GM12892 (cell line): ENCODE data around the gene TIMM9.

Experiments used
- POLR2A ChIP-seq: IDR thresholded peaks from 2 replicates; pipeline ENCODE4 v1.6.1; 2011; ENCODE audit warnings: low read depth, low read length, control low read depth
- POLR2AphosphoS5 ChIP-seq: IDR thresholded peaks from 2 replicates; pipeline ENCODE4 v1.6.1; 2011; ENCODE audit warnings: low read depth, low read length, control low read depth
- TAF1 ChIP-seq: IDR thresholded peaks from 2 replicates; pipeline ENCODE4 v1.6.1; 2011; ENCODE audit warnings: low read depth, mild to moderate bottlenecking, control low read depth, low read length, borderline replicate concordance

DNA sequence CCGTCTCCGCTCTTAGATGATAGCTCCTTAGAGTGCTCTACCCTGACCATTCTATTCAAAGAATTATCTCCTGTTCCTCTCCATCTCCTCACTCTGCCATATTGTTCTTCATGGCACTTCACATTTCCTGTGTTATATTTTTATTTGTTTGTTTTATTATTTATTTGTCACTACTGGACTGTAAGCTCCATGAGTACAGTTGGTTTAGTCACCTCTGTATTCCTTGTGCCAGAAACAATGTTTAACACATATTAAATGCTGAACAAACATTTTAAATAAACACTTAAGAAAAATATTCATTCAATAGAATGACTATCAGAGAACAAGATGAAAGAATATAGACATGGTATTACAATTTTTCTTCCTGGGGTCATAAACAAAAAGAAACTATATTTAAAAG, 35.8 kb upstream of the TIMM9 start:
- TF ChIP-seq POLR2A (no peak), POLR2AphosphoS5 (no peak), TAF1 (no peak)
